GM19452 (cell line): ENCODE measurements around the gene STX1B.
A peak's percentile ranks its signal among the peaks of the same experiment; 100 is the strongest.
"Not testable (repeated sequence)": the region's sequence is repeated elsewhere in the genome, so short reads cannot be mapped to it uniquely, and the experiment has no call there.

Experiments used
- ATAC-seq: cut with Tn5 transposase; IDR thresholded peaks from one replicate; pipeline ENCODE4 v1.9.1; 2021; ENCODE audit not compliant: unreplicated experiment

Gene STX1B

DNA sequence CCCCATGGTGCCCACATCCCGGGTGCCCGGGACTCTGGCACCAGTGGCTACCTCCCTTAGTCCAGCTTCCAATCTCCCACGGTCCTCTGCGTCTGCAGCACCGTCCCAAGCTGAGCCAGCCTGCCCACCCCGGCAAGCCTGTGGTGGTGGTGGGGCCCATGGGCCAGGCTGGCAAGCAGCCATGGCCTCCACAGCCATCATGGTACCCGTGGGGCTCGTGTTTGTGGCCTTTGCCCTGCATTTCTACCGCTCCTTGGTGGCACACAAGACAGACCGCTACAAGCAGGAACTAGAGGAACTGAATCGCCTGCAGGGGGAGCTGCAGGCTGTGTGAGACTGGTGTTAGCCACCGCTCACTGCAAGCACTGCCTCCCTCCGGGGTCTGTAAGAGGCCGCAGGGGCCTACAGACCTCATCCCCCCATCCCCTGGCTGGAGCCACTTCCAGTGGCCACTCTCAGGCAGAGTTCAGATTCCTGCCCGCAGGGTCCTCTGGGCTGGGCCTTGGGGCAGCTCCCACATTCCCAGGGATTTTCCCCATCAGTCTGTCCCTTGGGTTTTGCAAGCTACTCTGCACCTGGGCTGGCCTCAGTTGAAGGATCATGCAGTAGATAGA is 56.8 kb downstream of the STX1B start:
- ATAC-seq = no peak

DNA sequence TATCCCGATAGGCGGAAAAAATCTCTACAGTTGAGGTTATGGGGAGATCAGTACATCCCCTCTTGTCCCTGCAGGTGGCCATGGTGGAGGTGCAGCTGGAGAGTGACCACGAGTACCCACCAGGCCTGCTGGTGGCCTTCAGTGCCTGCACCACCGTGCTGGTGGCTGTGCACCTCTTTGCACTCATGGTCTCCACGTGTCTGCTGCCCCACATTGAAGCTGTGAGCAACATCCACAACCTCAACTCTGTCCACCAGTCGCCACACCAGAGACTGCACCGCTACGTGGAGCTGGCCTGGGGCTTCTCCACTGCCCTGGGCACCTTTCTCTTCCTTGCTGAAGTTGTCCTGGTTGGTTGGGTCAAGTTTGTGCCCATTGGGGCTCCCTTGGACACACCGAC is 57.3 kb downstream of the STX1B start:
- ATAC-seq = no peak

DNA sequence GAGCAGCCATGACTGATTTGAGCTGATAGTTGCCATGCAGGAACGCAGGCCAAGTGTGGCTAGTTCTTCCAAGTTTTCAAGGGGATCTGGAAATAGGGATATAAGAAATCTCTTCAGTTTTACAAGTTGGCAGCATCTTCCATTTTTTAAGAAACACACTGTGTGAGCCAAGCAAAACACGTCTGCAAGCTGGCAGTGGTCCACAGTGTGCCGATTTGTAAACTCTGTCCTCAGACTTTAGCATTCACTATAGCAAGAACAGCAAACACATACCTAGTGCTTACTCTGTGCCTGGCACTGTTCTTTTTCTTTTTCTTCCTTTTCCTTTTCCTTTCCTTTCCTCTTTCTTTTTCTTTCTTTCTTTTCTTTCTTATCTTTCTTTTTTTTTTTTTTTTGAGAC is 58.7 kb downstream of the STX1B start:
- no peak for ATAC-seq

DNA sequence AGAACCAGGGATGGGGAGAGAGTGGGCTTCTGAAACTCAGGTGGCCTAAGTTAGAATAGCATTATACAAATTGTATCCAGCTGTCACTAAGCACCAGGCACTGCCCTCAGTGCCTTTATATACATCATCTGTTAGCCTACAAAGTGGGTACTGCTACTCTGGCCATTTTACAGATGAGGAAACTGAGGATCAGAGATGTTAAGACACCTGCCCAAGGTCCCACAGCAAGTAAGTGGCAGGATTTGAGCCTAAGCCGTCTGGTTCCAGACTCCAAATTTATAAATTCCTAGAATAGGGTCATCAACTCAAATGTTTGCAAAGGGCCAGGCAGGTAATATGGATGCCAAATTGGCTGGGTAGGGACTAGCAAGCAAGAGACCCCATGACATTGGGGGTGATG is 59.2 kb downstream of the STX1B start:
- no peak for ATAC-seq

DNA sequence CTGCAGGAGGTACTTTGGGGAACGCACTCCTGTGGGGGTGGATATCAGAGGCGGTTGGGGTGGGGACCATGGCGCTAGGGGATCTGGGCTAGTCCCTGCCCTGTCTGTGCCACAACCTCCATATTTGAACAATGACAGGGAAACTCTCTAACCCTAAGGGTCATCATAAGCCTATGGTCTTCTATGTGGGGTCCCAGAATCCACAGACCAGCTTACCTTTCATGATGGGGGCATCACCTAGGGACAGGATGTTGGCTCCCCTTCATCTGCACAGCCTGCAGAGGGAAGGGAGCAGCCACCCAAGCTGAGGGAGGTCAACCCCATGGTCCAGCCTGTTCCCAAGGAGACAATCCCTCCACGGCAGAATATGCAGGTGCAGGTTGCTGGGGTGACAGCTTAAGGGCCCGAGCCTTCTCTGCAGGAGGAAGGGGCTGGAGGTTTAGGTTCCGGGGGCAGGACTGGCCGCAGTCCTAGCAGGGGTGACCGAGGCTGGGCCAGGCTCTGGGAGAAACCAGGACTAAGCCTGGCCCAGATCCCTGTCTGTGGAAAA is 59.8 kb downstream of the STX1B start:
- ATAC-seq = no peak

DNA sequence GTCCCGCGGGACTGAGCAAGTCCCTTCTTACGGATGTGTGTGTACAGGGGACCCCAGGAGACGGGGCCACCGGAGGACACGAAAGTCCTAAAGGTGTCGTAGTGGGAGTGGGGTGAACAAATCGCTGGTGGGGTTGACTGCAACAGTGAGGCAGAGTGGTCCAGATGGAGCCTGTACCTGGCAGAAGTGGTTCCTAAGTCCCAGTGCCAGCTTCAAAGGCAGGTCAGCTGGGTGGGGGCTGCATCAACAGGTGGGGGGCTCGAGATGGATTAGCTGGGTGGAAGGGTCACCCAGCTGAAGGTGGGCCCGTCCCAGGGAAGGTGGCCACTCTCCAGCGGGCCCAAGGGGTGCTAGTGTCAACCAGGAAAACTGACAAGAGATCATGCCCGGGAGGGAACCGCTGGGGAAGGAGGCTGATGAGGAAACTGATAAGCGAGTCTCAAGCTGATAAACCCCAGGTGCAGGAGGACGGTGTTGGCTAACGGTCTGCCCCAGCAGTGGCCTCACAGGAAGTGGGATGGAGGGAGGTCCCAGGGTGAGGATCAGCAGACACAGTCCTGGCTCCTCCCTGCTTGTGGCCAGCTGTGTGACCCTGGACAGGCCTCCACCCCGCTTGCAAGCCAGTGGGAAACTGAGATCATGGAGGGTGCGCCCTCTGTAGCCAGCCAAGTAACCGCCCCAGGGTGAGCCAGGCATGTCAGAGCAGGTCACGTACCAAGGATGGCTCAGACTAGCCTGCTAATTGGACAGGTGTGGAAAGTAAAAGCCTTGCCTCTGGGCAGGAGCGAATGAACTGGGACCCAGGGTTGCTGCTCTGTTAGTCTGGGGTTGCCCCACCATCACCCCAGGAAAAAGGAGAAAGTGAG is 60.6 kb downstream of the STX1B start:
- ATAC-seq = peak; percentile 45

DNA sequence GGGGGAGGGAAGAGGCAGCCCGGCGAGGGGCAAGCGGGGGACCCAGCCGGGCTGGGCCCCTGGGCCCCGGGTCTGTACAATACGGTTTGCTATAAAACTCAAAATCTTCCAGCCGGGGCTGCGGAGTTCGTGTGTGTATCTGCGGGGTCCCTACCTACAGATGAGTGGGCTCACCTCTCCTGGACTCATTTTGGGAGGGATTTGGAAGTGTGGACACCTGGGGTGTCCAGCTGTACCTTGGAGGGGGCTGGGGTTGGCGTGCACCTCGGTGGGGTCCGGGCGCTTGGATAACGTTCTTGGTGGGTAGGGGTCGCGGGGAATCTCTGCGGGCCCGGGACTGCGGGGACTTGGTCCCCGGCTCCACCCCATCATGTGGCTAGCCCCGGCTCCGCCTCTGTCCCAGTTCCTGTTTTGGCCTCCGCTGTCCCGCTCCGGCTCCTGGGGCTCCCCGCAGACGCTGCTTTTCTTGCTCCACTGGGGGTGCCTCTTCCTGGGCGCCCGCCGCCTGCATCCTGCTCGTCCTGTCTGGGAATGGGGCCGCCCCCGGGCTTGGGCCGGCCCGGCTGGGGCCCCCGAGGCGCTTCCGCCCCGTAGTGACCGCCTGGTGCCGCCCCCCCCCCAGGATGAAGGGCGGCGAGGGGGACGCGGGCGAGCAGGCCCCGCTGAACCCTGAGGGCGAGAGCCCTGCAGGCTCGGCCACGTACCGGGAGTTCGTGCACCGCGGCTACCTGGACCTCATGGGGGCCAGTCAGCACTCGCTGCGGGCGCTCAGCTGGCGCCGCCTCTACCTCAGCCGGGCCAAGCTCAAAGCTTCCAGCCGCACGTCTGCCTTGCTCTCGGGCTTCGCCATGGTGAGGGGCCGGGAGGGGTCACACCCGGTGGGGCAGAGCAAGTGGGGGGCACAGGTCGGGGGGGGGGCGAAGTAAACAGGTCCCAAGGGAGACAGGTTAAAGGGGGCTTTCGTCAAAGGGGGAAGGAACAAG is 61.5 kb downstream of the STX1B start, which contains the start of gene ORAI3:
Gene ORAI3 (plus strand): TSS at position 402 of the 983 bp plus-strand sequence. CDS start 222 bp downstream, at position 624.
- peak; percentile 67 for ATAC-seq

DNA sequence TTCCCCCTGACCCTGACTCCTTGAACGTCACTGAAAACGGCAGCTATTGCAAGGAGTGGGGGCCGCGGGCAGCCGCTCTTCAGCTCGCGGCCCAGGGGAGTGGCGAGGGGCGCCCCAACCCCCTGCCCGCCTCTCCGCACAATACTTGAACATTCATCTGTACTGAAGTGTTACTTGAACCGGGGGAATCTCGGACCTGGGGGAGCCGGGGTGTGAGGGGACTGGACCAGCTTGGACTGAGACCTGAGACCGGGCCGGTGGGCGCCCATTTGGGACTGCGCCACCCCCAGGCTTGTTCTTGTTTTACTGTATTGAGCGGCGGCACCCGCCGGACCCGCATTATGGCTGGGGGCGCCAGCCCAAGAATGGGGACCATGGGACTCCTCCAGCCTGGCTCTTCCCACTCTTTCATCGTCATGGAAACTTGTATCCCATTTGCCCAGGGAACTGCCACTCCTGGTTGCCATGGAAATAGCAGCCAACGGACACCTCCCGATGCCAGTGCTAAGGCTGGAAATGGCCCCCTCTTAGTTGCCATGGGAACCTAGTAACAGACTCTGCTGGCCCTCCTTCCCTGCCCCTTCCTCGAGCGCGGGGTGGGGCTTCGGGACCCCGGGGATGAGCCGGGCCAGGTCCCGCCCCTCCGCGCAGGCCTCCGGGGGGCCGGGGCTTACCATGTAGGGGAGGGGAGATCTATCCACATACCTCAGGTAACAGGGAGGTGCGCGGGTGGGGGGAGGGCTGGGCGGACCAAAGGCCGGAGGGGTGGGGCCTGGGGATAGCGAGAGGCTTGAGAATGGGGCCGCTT is 62.4 kb downstream of the STX1B start:
- peak; percentile 1 for ATAC-seq

DNA sequence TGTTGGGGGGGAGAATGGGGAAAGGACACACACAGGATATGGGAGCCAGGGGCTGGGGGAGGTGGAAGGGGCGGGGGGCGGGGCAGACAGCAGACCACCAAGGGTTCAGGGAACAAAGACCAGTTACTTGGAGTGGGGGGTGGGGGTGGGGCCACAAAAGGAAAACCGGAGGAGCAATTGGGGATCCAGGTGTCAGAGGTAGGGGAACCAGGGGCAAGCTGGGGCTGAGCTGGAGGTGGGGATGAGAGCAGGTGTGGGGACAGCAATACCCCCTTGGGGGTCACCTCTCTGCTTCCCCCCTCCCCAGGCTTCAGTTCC is 62.9 kb downstream of the STX1B start:
- no peak for ATAC-seq

DNA sequence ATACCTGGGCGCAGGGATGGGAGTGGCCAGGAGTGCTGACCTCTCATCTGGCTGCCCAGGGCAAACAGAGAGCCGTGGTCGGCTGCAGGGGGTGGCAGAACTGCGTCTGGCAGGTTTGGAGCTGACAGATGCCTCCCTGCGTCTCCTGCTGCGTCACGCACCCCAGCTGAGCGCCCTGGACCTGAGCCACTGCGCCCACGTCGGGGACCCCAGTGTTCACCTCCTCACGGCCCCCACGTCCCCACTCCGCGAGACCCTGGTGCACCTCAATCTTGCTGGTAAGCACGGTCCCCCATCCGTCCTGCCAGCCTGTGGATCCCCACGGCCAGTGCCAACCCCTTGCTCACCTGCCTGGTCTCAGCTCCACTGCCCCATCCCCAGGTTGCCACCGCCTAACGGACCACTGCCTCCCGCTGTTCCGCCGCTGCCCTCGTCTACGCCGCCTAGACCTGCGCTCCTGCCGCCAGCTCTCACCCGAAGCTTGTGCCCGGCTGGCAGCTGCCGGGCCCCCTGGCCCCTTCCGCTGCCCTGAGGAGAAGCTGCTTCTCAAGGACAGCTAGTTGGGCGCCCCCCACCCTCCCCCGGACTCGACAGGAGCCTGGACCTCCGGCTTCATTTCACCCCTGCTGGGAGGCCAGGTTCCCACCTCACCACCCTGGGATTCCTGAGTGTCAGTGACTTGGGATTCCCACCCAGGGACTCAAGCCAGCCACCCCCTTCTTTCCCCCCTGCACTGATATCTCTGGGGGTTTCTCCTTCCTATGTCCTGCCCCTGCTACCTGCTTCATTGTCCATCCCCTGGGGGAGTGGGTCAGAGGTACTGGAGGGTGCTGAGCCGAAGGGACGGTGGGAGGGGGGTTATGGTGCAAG is 63.5 kb downstream of the STX1B start:
- no peak for ATAC-seq

DNA sequence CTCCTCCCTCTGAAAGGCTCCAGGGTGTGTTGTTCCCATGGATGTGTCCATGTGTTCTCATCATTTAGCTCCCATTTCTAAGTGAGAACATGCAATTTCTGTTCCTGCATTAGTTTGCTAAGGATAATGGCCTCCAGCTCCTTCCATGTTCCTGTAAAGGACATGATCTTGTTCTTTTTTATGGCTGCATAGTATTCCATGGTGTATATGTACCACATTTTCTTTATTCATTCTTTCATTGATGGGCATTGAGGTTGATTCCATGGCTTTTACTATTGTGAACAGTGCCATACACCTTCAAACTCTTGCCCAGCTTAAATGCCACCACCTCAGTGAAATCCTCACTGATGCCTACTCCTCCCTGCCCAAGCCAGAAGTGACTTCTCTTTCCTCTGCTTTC is 66.1 kb downstream of the STX1B start:
- ATAC-seq = no peak

DNA sequence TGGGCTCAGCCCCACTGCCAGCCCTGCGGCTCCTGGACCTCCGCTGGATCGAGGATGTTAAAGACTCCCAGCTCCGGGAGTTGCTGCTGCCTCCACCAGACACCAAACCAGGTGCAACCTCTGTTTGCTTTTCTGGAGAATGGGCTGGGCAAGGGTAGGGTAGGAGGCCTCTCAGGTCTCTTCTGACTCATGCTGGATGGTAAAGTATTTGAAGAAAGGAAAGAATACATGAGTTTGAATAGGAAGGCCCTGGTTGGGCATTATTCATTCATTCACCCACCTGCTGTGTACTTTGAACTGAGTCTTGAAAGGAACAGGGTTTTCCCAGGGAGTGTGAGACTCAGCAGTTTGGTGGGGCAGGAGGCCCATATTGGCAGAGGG is 68.0 kb downstream of the STX1B start:
- ATAC-seq = no peak

DNA sequence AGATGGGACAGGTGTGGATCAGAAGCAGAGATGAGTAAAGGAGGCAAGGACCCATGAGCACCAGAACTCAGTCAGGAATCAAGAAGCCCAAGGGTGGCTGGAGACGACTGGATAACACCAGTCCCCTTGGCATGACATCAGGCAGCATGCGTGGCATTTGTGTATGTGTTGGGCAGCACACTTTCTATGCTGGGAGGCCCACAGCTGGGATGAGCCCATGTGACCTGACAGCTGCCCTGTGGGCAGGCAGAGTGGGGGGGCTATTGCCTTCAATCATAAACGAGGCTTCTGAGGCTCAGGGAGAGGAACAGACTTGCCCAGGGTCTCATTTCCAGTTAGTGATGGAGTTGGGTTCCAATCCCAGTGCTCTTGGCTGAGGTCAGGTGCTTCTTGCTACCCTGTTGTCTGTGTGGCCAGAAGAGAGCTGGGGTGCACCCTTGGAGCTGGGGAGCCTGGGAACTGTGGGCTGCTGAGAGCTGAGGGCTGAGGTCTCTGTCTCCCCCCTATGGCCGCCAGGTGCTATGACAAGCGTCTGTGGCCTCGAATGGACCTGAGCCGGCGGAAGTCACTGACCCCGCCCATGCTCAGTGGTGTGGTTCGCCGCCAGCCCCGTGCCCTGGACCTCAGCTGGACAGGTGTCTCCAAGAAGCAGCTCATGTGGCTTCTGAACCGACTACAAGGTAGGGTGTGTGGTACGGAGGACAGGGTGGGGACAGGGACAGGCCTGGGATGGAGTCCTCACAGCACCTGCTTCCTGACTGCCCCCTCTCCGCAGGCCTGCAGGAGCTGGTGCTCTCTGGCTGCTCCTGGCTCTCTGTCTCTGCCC is 68.6 kb downstream of the STX1B start:
- peak; percentile 83 for ATAC-seq

DNA sequence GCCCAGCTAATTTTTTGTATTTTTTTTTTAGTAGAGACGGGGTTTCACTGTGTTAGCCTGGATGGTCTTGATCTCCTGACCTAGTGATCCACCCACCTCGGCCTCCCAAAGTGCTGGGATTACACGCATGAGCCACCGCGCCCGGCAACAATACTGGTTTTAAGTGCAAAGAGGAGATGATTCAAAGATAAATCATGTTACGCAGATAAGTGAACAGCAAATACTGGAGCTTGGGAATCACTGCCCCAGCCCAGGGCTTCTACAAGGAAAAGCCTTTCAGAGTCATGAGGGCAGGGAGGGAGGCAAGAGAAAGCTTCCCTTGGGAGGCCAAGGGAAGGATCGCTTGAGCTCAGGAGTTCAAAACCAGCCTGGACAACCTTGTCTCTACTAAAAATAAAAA is 70.9 kb downstream of the STX1B start:
- not testable (repeated sequence) for ATAC-seq
